ENCODE measurements around the gene RNF19B. TPM values are rescaled to one million over a fixed set of nuclear protein-coding genes. Genes with fewer than 3 reads are reported as not detected.
"Not testable (repeated sequence)": the region's sequence is repeated elsewhere in the genome, so short reads cannot be mapped to it uniquely, and the experiment has no call there.

Gene RNF19B
- total and polyA plus RNA-seq, 2 of the 13 experiments (the other 11 are each of a cell fraction or from before 2014, with no cell fraction given): 15.3 to 22.5 TPM

DNA sequence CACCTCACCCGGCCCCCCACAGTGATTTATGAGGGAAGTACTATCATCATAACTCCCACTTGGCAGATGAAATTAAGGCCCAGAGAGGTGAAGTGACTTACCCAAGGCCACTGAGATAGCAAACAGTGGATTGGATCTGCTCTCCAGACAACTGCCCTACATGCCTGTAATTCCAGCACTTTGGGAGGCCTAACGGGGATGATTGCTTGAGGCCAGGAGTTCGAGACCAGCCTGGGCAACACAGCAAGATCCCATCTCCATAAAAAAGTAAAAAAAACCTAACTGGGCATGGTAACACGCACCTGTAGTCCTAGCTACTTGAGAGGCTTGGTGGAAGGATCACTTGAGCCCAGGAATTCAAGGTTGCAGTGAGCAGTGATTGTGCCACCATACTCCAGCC is 14.2 kb upstream of the RNF19B start (continued):
- TF ChIP-seq, protein P1, sequence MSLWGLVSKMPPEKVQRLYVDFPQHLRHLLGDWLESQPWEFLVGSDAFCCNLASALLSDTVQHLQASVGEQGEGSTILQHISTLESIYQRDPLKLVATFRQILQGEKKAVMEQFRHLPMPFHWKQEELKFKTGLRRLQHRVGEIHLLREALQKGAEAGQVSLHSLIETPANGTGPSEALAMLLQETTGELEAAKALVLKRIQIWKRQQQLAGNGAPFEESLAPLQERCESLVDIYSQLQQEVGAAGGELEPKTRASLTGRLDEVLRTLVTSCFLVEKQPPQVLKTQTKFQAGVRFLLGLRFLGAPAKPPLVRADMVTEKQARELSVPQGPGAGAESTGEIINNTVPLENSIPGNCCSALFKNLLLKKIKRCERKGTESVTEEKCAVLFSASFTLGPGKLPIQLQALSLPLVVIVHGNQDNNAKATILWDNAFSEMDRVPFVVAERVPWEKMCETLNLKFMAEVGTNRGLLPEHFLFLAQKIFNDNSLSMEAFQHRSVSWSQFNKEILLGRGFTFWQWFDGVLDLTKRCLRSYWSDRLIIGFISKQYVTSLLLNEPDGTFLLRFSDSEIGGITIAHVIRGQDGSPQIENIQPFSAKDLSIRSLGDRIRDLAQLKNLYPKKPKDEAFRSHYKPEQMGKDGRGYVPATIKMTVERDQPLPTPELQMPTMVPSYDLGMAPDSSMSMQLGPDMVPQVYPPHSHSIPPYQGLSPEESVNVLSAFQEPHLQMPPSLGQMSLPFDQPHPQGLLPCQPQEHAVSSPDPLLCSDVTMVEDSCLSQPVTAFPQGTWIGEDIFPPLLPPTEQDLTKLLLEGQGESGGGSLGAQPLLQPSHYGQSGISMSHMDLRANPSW (CRISPR knock-in tag; IDR thresholded peaks at IDR 0.05; ENCODE audit: borderline replicate concordance): no peak
- TF ChIP-seq ZNF790 (CRISPR knock-in tag; IDR thresholded peaks at IDR 0.05; ENCODE audit: borderline replicate concordance): no peak
- no peak for TF ChIP-seq HCFC1 (IDR thresholded peaks at IDR 0.05; ENCODE audit: low read depth, low read length)
- TF ChIP-seq, protein P2, sequence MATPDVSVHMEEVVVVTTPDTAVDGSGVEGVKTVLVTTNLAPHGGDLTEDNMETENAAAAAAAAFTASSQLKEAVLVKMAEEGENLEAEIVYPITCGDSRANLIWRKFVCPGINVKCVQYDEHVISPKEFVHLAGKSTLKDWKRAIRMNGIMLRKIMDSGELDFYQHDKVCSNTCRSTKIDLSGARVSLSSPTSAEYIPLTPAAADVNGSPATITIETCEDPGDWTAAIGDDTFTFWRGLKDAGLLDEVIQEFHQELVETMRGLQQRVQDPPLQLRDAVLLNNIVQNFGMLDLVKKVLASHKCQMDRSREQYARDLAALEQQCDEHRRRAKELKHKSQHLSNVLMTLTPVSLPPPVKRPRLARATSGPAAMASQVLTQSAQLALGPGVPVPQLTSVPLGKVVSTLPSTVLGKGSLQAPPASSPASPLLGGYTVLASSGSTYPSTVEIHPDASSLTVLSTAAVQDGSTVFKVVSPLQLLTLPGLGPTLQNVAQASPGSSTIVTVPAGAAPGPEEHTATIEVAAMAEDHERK (CRISPR knock-in tag; IDR thresholded peaks at IDR 0.05; ENCODE audit: low read depth): no peak
- no peak for TF ChIP-seq ZNF326 (CRISPR knock-in tag; IDR thresholded peaks at IDR 0.05; ENCODE audit: borderline replicate concordance)

DNA sequence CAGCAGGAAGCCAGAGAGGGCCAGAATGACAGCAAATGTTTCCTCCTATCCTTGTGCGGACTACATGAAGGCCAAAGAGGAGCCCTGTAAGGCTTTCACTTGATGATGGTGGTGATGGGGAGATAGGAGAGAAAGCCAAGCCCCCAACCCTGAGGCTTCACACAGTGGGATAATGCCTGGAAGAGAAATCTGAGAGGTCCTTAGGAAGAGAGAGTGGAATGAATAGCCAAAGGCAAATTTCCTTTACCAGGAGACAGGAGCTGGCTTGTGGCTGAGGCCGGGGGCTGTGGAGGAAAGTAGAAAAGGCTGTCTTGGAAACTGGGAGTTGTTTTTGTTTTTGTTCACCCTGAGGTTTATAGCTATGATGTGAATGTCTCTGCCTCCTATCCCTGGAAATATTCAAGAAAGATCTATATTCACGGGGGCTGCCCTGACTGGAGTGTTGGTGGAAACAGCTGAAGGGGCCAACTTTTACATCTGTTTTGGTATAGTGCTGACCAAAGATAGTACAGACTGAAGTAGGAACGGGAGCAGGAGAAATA is 13.0 kb upstream of the RNF19B start:
- no peak for FAIRE-seq
- Histone ChIP-seq H3K4me3 (replicated peaks in 1 of 3; ENCODE audit: insufficient read depth in 1 of 3, low read depth in 2 of 3, low read length in 3 of 3) (no peak overlapping the region), H3K4me1 (ENCODE audit: insufficient read depth, low read length) (peaks cover 18% of the 10 kb centered on the region), H3K9me3 (ENCODE audit: low read length) (no peaks in the 10 kb centered on the region), H3K36me3 (replicated peaks in 1 of 2; ENCODE audit: control insufficient read depth in 1 of 2, insufficient read depth in 2 of 2, low read length in 2 of 2) (no peaks in the 10 kb centered on the region), H3K4me2 (ENCODE audit: low read depth, low read length) (no peak overlapping the region), H3K27ac (ENCODE audit: extremely low read length, insufficient read depth, low read length) (no peak overlapping the region), H3K79me2 (ENCODE audit: insufficient read depth, low read length) (no peaks in the 10 kb centered on the region), H4K20me1 (ENCODE audit: insufficient read depth, low read length) (no peaks in the 10 kb centered on the region), H3K9ac (ENCODE audit: insufficient read depth, low read depth, low read length) (no peak overlapping the region), H3K27me3 (ENCODE audit: control insufficient read depth in 1 of 2, insufficient read depth in 2 of 2, low read length in 2 of 2) (peaks cover 1 to 8% of the 10 kb centered on the region in 2 experiments; a peak in 3 of 5 replicates), H2AFZ (ENCODE audit: low read length) (no peak overlapping the region)
- in situ Hi-C loops (cut with HindIII; ENCODE audit: extremely low pct_ligation_motif_present, low pct_unique_long_range_greater_than_20kb) (no loop called here), intact Hi-C loops (cut with micrococcal nuclease; ENCODE audit: unreplicated experiment) (no loop called here)
- ATAC-seq: no peak
- DNase-seq (ENCODE audit: low spot score): no peak
- POLR2A ChIA-PET: interaction anchor here (1.6 kb wide), 1 partner anchor 13 kb away, joined by 5 read pairs; the partner anchor contains the start of gene RNF19B
- 28% methylated on average over 4 of the region's 4 CpGs for WGBS (ENCODE audit: low lambda C conversion rate)
- TF ChIP-seq ZFYVE20 (CRISPR knock-in tag; IDR thresholded peaks at IDR 0.05; ENCODE audit: borderline replicate concordance, low read depth): no peak
- TF ChIP-seq, protein P3, sequence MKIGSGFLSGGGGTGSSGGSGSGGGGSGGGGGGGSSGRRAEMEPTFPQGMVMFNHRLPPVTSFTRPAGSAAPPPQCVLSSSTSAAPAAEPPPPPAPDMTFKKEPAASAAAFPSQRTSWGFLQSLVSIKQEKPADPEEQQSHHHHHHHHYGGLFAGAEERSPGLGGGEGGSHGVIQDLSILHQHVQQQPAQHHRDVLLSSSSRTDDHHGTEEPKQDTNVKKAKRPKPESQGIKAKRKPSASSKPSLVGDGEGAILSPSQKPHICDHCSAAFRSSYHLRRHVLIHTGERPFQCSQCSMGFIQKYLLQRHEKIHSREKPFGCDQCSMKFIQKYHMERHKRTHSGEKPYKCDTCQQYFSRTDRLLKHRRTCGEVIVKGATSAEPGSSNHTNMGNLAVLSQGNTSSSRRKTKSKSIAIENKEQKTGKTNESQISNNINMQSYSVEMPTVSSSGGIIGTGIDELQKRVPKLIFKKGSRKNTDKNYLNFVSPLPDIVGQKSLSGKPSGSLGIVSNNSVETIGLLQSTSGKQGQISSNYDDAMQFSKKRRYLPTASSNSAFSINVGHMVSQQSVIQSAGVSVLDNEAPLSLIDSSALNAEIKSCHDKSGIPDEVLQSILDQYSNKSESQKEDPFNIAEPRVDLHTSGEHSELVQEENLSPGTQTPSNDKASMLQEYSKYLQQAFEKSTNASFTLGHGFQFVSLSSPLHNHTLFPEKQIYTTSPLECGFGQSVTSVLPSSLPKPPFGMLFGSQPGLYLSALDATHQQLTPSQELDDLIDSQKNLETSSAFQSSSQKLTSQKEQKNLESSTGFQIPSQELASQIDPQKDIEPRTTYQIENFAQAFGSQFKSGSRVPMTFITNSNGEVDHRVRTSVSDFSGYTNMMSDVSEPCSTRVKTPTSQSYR (CRISPR knock-in tag; IDR thresholded peaks at IDR 0.05; ENCODE audit: borderline replicate concordance): no peak
- CTCF ChIA-PET (ENCODE audit: low intra/inter-chr PET ratio, low total read pairs): no interaction called here
- no TSS peak for BruUV-seq (replicated peaks)

DNA sequence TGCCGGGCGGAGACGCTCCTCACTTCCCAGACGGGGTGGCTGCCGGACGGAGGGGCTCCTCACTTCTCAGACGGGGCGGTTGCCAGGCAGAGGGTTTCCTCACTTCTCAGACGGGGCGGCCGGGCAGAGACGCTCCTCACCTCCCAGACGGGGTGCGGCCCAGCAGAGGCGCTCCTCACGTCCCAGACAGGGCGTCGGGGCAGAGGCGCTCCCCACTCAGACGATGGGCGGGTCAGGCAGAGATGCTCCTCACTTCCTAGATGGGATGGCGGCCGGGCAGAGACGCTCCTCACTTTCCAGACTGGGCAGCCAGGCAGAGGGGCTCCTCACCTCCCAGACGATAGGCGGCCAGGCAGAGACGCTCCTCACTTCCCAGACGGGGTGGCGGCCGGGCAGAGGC is 10.4 kb upstream of the RNF19B start:
- H3K4me3 ChIP-seq (replicated peaks in 1 of 3; ENCODE audit: insufficient read depth in 1 of 3, low read depth in 2 of 3, low read length in 3 of 3); H2AFZ ChIP-seq (ENCODE audit: low read length); H3K9me3 ChIP-seq (ENCODE audit: low read length); DNase-seq (ENCODE audit: low spot score); in situ Hi-C loops (cut with HindIII; ENCODE audit: extremely low pct_ligation_motif_present, low pct_unique_long_range_greater_than_20kb); H3K9ac ChIP-seq (ENCODE audit: insufficient read depth, low read depth, low read length); H3K4me2 ChIP-seq (ENCODE audit: low read depth, low read length); CTCF ChIA-PET (ENCODE audit: low intra/inter-chr PET ratio, low total read pairs); intact Hi-C loops (cut with micrococcal nuclease; ENCODE audit: unreplicated experiment); BruUV-seq (replicated peaks); H3K36me3 ChIP-seq (replicated peaks in 1 of 2; ENCODE audit: control insufficient read depth in 1 of 2, insufficient read depth in 2 of 2, low read length in 2 of 2); H4K20me1 ChIP-seq (ENCODE audit: insufficient read depth, low read length); H3K27ac ChIP-seq (ENCODE audit: extremely low read length, insufficient read depth, low read length); POLR2A ChIA-PET; ATAC-seq; FAIRE-seq; H3K79me2 ChIP-seq (ENCODE audit: insufficient read depth, low read length): not testable (repeated sequence)
- Histone ChIP-seq H3K27me3 (ENCODE audit: control insufficient read depth in 1 of 2, insufficient read depth in 2 of 2, low read length in 2 of 2) (peaks cover 3 to 30% of the 10 kb centered on the region in 2 experiments; a peak in 3 of 5 replicates), H3K4me1 (ENCODE audit: insufficient read depth, low read length) (peaks cover 11% of the 10 kb centered on the region)
- WGBS (ENCODE audit: low lambda C conversion rate): 88% methylated on average over 5 of the region's 30 CpGs
